Measurements from ENCODE around the gene LRIG1.

Gene LRIG1

DNA sequence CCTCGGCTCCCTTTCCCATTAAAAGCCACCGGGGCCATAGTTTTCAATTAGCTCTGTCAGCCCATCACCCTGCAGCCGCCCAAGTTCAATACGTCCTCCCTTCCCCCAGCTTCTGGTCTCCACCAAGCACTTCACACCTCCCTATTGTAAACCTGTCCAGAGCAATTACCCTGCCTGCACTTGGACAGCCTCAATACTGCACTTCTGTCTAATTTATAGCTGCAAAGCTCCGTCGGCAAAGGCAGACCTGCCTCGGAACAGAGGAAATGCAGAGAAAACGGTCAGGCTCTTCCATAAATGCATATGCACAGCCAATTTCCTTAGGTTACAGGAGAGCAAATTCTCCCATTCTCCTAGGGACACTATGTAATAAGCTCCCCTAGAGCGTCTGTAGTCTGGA is 21.9 kb downstream of the LRIG1 start:
- no peak for DNase-seq (ENCODE audit: low read depth, low spot score)
- ChIA-PET POLR2A (no interaction called here), CTCF (interaction anchor here (1.3 to 1.4 kb wide), 2 partner anchors 71 to 343 kb away, joined by 5 to 8 read pairs; no protein-coding TSS in a partner anchor)
- TF ChIP-seq, protein P1, sequence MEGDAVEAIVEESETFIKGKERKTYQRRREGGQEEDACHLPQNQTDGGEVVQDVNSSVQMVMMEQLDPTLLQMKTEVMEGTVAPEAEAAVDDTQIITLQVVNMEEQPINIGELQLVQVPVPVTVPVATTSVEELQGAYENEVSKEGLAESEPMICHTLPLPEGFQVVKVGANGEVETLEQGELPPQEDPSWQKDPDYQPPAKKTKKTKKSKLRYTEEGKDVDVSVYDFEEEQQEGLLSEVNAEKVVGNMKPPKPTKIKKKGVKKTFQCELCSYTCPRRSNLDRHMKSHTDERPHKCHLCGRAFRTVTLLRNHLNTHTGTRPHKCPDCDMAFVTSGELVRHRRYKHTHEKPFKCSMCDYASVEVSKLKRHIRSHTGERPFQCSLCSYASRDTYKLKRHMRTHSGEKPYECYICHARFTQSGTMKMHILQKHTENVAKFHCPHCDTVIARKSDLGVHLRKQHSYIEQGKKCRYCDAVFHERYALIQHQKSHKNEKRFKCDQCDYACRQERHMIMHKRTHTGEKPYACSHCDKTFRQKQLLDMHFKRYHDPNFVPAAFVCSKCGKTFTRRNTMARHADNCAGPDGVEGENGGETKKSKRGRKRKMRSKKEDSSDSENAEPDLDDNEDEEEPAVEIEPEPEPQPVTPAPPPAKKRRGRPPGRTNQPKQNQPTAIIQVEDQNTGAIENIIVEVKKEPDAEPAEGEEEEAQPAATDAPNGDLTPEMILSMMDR (IDR thresholded peaks at IDR 0.05; ENCODE audit: insufficient read depth, low read length, missing control alignments): no peak
- no peak overlapping the region for H3K4me3 ChIP-seq (ENCODE audit: low read depth, low read length)

DNA sequence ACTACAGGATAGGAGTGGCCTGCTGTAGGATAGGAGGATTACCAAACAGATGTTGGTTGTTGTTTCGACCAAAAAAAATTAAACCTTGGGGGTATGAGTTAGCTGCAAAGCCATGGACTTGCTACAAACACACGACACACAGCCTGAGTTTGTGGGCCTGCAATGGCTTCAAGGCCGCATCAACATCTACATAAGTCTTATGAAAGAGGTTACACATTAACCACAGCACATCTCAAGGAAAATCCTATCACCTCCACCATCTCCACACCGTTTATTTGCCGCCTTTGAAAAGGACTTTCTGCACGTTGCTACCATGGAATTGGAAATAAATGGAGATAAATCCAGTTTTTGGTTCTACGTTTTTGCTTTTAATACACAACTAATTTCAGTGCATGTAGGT is 23.0 kb downstream of the LRIG1 start:
- ChIA-PET POLR2A (no interaction called here), CTCF (no interaction called here)

GRCh38 chr3:66476852-66477381 is 23.9 kb downstream of the LRIG1 start:
- CTCF ChIA-PET: interaction anchor here (2.0 kb wide), 1 partner anchor 69 kb away, joined by 5 read pairs; no protein-coding TSS in a partner anchor
- no peak overlapping the region for H3K4me3 ChIP-seq (ENCODE audit: low read depth, low read length)
- POLR2A ChIA-PET: no interaction called here
- DNase-seq (ENCODE audit: low read depth, low spot score): no peak
- TF ChIP-seq, protein P1 (IDR thresholded peaks at IDR 0.05; ENCODE audit: insufficient read depth, low read length, missing control alignments): no peak

More for the DNA sequence above, 23.0 kb downstream of the LRIG1 start:
- DNase-seq (ENCODE audit: low read depth, low spot score): no peak
- TF ChIP-seq, protein P1 (IDR thresholded peaks at IDR 0.05; ENCODE audit: insufficient read depth, low read length, missing control alignments): no peak
- no peak overlapping the region for H3K4me3 ChIP-seq (ENCODE audit: low read depth, low read length)

DNA sequence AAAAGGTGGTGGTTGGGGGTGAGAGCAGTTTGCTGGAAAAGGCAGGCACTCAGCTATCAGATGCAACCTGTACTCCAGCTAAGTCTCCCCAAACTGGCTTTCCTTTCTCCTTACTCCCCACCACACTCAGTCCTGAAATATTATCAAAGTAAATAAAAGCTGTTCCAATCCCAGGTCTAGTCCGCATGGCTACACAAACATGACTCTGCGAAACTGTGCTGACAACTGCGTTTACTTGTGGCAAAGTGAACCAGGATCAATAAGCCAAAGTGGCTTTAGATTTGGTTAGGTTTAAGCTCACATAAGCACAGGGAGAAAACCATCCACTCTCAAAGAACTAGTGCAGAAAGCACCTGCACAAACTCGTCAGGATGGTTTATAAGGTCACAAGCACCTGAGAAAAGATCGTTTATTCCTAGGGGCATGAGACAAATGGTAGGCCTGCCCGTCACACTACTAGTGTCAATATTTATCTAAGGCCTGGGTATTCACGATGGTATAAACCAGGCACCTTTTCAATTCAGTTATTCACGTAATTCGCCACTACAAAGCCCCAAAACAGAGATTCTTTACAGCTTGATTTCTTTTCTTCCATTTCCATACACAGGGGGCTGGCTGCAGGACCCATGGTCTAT is 25.3 kb downstream of the LRIG1 start:
- no peak for DNase-seq (ENCODE audit: low read depth, low spot score)
- H3K4me3 ChIP-seq (ENCODE audit: low read depth, low read length): no peak overlapping the region
- ChIA-PET POLR2A (no interaction called here), CTCF (interaction anchor here (1.1 to 2.0 kb wide), 2 partner anchors 68 to 346 kb away, joined by 3 to 5 read pairs; no protein-coding TSS in a partner anchor)
- TF ChIP-seq, protein P1 (IDR thresholded peaks at IDR 0.05; ENCODE audit: insufficient read depth, low read length, missing control alignments): no peak

DNA sequence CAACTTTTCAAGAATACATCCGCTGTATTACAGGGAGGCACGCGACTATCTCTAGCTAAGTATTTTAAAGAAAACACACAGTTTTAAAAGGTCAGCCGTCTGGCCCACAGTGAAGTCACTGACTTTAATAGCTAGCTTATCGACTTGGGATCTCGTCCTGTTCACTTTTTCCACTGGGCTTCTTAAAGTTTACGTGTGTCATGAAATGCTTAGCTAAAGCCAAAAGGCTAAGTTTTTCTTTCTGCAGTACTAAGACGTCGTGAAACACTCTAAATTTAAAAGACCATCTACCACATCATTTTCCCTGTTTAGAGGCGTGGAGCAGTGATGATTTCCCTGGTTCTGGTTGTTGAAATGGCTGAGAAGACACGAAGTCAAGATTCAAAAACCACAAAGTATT is 27.1 kb downstream of the LRIG1 start:
- ChIA-PET POLR2A (interaction anchor here (0.6 to 0.7 kb wide), 2 partner anchors 9 to 31 kb away, joined by 3 read pairs; no protein-coding TSS in a partner anchor), CTCF (interaction anchor here (0.8 to 1.8 kb wide), 8 partner anchors 10 to 342 kb away, joined by 3 to 11 read pairs (median 4); no protein-coding TSS in a partner anchor)
- no peak overlapping the region for H3K4me3 ChIP-seq (ENCODE audit: low read depth, low read length)
- no peak for DNase-seq (ENCODE audit: low read depth, low spot score)
- TF ChIP-seq, protein P1 (IDR thresholded peaks at IDR 0.05; ENCODE audit: insufficient read depth, low read length, missing control alignments): no peak

DNA sequence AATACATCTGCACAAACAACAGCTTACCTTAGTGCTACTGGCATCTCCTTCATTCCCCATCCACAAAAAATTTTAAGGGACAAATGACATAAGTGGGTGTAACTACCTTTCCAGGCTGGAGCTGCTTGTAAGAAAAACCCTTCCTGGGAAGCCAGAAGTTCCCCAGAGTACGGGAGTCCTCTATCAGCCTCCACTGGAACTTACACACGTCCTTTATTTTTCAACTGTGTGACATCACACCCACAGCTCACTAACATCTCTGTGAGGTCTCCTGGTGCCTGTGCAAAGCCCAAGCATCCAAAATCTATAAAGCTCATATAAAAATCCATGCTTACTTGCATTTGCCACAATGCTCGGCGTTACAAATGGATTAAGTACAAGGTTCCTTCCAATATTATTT is 27.6 kb downstream of the LRIG1 start:
- CTCF ChIA-PET: interaction anchor here (0.8 to 1.8 kb wide), 8 partner anchors 11 to 343 kb away, joined by 3 to 11 read pairs (median 4); no protein-coding TSS in a partner anchor

More for the DNA sequence above, 27.6 kb downstream of the LRIG1 start:
- no peak for DNase-seq (ENCODE audit: low read depth, low spot score)
- TF ChIP-seq, protein P1 (IDR thresholded peaks at IDR 0.05; ENCODE audit: insufficient read depth, low read length, missing control alignments): no peak
- POLR2A ChIA-PET: interaction anchor here (0.7 kb wide), 1 partner anchor 31 kb away, joined by 3 read pairs; no protein-coding TSS in a partner anchor
- no peak overlapping the region; the same call in 1 of the 2 replicates for H3K4me3 ChIP-seq (ENCODE audit: low read depth, low read length)

Data from AG04449 (cell line).